HepG2 (cell line): ENCODE results near the gene RIMS3. TPM values are rescaled to one million over a fixed set of nuclear protein-coding genes. Genes with fewer than 3 reads are reported as not detected.

Experiments used
- ADNP ChIP-seq: sonication (generic); formaldehyde crosslinking; IDR thresholded peaks from 2 replicates; pipeline ENCODE4 v1.4.0; 2020; ENCODE audit warnings: missing genetic modification reagents
- ATAD3A ChIP-seq: sonication (generic); formaldehyde crosslinking; IDR thresholded peaks from 2 replicates; pipeline ENCODE4 v1.4.0; 2020; ENCODE audit warnings: missing genetic modification reagents
- CENPBD1 ChIP-seq: sonication (generic); formaldehyde crosslinking; IDR thresholded peaks from 2 replicates; pipeline ENCODE4 v1.8.0; 2022; ENCODE audit warnings: missing genetic modification reagents, low read depth, mild to moderate bottlenecking, borderline replicate concordance
- ELF1 ChIP-seq: sonication (generic); formaldehyde crosslinking; IDR thresholded peaks from 2 replicates; pipeline ENCODE4 v1.4.0; 2020; ENCODE audit warnings: missing genetic modification reagents
- ESRRA ChIP-seq: sonication (generic); formaldehyde crosslinking; IDR thresholded peaks from 2 replicates; pipeline ENCODE4 v1.5.1; 2020; ENCODE audit warnings: mild to moderate bottlenecking, low read depth, missing genetic modification reagents
- HOXA5 ChIP-seq: sonication (generic); formaldehyde crosslinking; IDR thresholded peaks from 2 replicates; pipeline ENCODE4 v1.4.0; 2020; ENCODE audit warnings: missing genetic modification reagents
- IRX3 ChIP-seq: sonication (generic); formaldehyde crosslinking; IDR thresholded peaks from 2 replicates; pipeline ENCODE4 v1.8.1; 2023; ENCODE audit warnings: mild to moderate bottlenecking, low read depth, missing genetic modification reagents, borderline replicate concordance
- KDM6A ChIP-seq: IDR thresholded peaks from 2 replicates; pipeline ENCODE4 v1.6.1; 2016; ENCODE audit warnings: low read depth
- MIXL1 ChIP-seq: IDR thresholded peaks from 2 replicates; pipeline ENCODE4 v1.6.1; 2016
- MYPOP ChIP-seq: sonication (generic); formaldehyde crosslinking; IDR thresholded peaks from 2 replicates; pipeline ENCODE4 v1.8.1; 2023; ENCODE audit warnings: mild to moderate bottlenecking, moderate library complexity, missing genetic modification reagents
- ONECUT2 ChIP-seq: sonication (generic); formaldehyde crosslinking; IDR thresholded peaks from 2 replicates; pipeline ENCODE4 v1.4.0; 2020; ENCODE audit warnings: missing genetic modification reagents
- SKI ChIP-seq: fragments of 450-650 bp; IDR thresholded peaks from one replicate; pipeline ENCODE4 v1.6.1; 2018; ENCODE audit warnings: mild to moderate bottlenecking; ENCODE audit not compliant: partially characterized antibody
- ZBTB1 ChIP-seq: sonication (generic); formaldehyde crosslinking; IDR thresholded peaks from 2 replicates; pipeline ENCODE4 v1.4.0; 2020; ENCODE audit warnings: missing genetic modification reagents, borderline replicate concordance
- ZBTB38 ChIP-seq: sonication (generic); formaldehyde crosslinking; IDR thresholded peaks from 2 replicates; pipeline ENCODE4 v1.5.1; 2020; ENCODE audit warnings: mild to moderate bottlenecking, missing genetic modification reagents
- ZIK1 ChIP-seq: sonication (generic); formaldehyde crosslinking; IDR thresholded peaks from 2 replicates; pipeline ENCODE4 v1.5.0; 2020; ENCODE audit warnings: mild to moderate bottlenecking, low read depth, missing genetic modification reagents, borderline replicate concordance
- ZKSCAN5 ChIP-seq: sonication (generic); formaldehyde crosslinking; IDR thresholded peaks from 2 replicates; pipeline ENCODE4 v1.5.1; 2020; ENCODE audit warnings: mild to moderate bottlenecking, missing genetic modification reagents
- ZNF138 ChIP-seq: sonication (generic); formaldehyde crosslinking; IDR thresholded peaks from 2 replicates; pipeline ENCODE4 v1.5.0; 2020; ENCODE audit warnings: mild to moderate bottlenecking, low read depth, missing genetic modification reagents
- ZNF207 ChIP-seq: fragments of 450-650 bp; IDR thresholded peaks from 2 replicates; pipeline ENCODE4 v1.6.1; 2016; ENCODE audit warnings: antibody characterized with exemption, borderline replicate concordance
- ZNF367 ChIP-seq: sonication (generic); formaldehyde crosslinking; IDR thresholded peaks from 2 replicates; pipeline ENCODE4 v1.4.0; 2020; ENCODE audit warnings: missing genetic modification reagents, borderline replicate concordance
- ZNF414 ChIP-seq: sonication (generic); formaldehyde crosslinking; IDR thresholded peaks from 2 replicates; pipeline ENCODE4 v1.5.0; 2020; ENCODE audit warnings: missing genetic modification reagents
- ZNF674 ChIP-seq: sonication (generic); formaldehyde crosslinking; IDR thresholded peaks from 2 replicates; pipeline ENCODE4 v1.5.0; 2020; ENCODE audit warnings: low read depth, mild to moderate bottlenecking, missing genetic modification reagents
- polyA plus RNA-seq, 8 experiments: library from polyadenylated mRNA; depleted of rRNA in 3 of 8; stranded (reverse) in 7 of 8; unstranded in 1 of 8; fragments of >200 nt; fragmentation: Illumina TruSeq in 4 of 8; extraction: Trizol in 4 of 8; gene quantifications; 2 replicates each; pipeline versions ENCODE4 v1.2.1 to v1.2.3, GENCODE V29; 2011 to 2016; ENCODE audit warnings: low read depth in 4 of 8, missing spikeins in 1 of 8, mixed read lengths in 1 of 8; ENCODE audit not compliant: insufficient read depth in 1 of 8
- total RNA-seq, 5 experiments: library from RNA; depleted of rRNA; stranded (reverse); fragments of >200 nt; fragmentation: Illumina TruSeq; extraction: Trizol; gene quantifications; 2 replicates each; pipeline ENCODE4 v1.2.3, GENCODE V29; 2016; ENCODE audit warnings: low read depth in 1 of 5
- TF ChIP-seq, protein P1 (sequence below): IDR thresholded peaks from 2 replicates; pipeline ENCODE4 v1.6.1; 2016; ENCODE audit warnings: missing compliant biosample characterization, missing genetic modification reagents, borderline replicate concordance
- TF ChIP-seq, protein P2 (sequence below): sonication (generic); formaldehyde crosslinking; IDR thresholded peaks from 2 replicates; pipeline ENCODE4 v1.4.0; 2020; ENCODE audit warnings: low read depth, mild to moderate bottlenecking, missing genetic modification reagents

RIMS3 gene
- total and polyA plus RNA-seq, 2 of the 13 experiments (the other 11 are each of a cell fraction or from before 2014, with no cell fraction given) = 2.1 to 5.4 TPM

GRCh38 chr1:40711465-40712404 lies 46.3 kb upstream of the RIMS3 start (continued):
- TF ChIP-seq ZIK1 (CRISPR knock-in tag) (no peak), ZKSCAN5 (CRISPR knock-in tag) (no peak), MYPOP (CRISPR knock-in tag) (no peak), ZNF138 (no peak), ZNF674 (no peak), ZNF414 (CRISPR knock-in tag) (no peak), SKI (no peak), ZNF207 (no peak), KDM6A (CRISPR knock-in tag) (no peak), ZBTB1 (CRISPR knock-in tag) (no peak), ELF1 (no peak), ADNP (CRISPR knock-in tag) (no peak), CENPBD1 (no peak), ZNF367 (CRISPR knock-in tag) (no peak), ONECUT2 (CRISPR knock-in tag) (no peak), MIXL1 (CRISPR knock-in tag) (no peak), ATAD3A (CRISPR knock-in tag) (no peak), IRX3 (CRISPR knock-in tag) (no peak), ESRRA (CRISPR knock-in tag) (no peak), ZBTB38 (CRISPR knock-in tag) (no peak), HOXA5 (CRISPR knock-in tag) (no peak)
- TF ChIP-seq, protein P1, sequence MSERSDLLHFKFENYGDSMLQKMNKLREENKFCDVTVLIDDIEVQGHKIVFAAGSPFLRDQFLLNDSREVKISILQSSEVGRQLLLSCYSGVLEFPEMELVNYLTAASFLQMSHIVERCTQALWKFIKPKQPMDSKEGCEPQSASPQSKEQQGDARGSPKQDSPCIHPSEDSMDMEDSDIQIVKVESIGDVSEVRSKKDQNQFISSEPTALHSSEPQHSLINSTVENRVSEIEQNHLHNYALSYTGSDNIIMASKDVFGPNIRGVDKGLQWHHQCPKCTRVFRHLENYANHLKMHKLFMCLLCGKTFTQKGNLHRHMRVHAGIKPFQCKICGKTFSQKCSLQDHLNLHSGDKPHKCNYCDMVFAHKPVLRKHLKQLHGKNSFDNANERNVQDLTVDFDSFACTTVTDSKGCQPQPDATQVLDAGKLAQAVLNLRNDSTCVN (CRISPR knock-in tag) = 0 out of 2 replicates have a peak, but pooled peaks have one; percentile 43
- TF ChIP-seq, protein P2, sequence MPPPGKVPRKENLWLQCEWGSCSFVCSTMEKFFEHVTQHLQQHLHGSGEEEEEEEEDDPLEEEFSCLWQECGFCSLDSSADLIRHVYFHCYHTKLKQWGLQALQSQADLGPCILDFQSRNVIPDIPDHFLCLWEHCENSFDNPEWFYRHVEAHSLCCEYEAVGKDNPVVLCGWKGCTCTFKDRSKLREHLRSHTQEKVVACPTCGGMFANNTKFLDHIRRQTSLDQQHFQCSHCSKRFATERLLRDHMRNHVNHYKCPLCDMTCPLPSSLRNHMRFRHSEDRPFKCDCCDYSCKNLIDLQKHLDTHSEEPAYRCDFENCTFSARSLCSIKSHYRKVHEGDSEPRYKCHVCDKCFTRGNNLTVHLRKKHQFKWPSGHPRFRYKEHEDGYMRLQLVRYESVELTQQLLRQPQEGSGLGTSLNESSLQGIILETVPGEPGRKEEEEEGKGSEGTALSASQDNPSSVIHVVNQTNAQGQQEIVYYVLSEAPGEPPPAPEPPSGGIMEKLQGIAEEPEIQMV (CRISPR knock-in tag) = no peak
